Measurements from ENCODE around the gene GNB3. TPM values are rescaled to one million over a fixed set of nuclear protein-coding genes. Genes with fewer than 3 reads are reported as not detected.
A peak's percentile ranks its signal among the peaks of the same experiment; 100 is the strongest.

GNB3 gene
- total and polyA plus RNA-seq, 9 of the 15 experiments (the other 6 are each of a cell fraction or from before 2014, with no cell fraction given), result 1.4 to 5.8 (median 2.0) TPM

DNA sequence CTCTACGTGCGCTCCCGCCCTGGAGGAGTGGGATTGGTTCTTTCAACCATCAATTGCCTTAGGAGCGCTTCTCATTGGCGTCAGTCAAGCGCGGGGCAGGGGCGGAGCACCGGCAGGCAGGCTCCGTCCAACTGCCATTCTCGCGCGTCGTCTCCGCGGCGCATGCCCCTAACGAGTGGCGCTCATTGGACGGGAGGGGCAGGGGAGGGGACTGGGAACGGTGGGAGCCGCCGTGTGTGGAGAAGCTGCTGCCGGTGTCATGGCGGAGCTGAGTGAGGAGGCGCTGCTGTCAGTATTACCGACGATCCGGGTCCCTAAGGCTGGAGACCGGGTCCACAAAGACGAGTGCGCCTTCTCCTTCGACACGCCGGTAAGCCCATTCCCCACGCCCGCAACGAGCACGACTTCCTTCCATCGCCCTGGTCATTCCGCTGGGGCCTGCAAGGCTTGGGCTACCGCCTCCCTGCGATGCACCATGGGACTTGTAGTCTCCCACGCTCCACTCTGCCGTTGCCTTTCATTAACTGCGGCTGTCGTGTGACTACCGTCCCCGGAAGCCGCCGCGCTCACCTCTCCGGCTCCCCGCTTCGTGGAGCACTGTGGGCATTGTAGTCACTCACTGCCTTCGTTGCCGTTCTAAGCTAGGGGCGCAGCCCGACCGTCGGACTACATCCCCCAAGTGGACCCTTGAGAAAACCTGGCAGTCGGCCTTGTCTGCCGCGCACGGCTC, 11.4 kb downstream of the GNB3 start, which contains the start of gene USP5 (continued):
- TF ChIP-seq, protein P1, sequence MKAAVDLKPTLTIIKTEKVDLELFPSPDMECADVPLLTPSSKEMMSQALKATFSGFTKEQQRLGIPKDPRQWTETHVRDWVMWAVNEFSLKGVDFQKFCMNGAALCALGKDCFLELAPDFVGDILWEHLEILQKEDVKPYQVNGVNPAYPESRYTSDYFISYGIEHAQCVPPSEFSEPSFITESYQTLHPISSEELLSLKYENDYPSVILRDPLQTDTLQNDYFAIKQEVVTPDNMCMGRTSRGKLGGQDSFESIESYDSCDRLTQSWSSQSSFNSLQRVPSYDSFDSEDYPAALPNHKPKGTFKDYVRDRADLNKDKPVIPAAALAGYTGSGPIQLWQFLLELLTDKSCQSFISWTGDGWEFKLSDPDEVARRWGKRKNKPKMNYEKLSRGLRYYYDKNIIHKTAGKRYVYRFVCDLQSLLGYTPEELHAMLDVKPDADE (conservative IDR thresholded peaks at IDR 0.05; ENCODE audit: control insufficient read depth, low read depth, low read length), result peak; percentile 100
- TF ChIP-seq ZC3H8 (IDR thresholded peaks at IDR 0.05) (no peak), NRF1 (conservative IDR thresholded peaks at IDR 0.05 in 1 of 2, IDR thresholded peaks at IDR 0.05 in 1 of 2) (peak; percentile 94 to 95), HMG20A (CRISPR knock-in tag; conservative IDR thresholded peaks at IDR 0.05) (no peak), YY1 (IDR thresholded peaks at IDR 0.05; ENCODE audit: borderline replicate concordance in 1 of 3, control insufficient read depth in 1 of 3, extremely low read depth in 1 of 3, insufficient read depth in 3 of 3, insufficient read length in 1 of 3, insufficient replicate concordance in 2 of 3, low read depth in 1 of 3, low read length in 2 of 3) (peak; percentile 56 to 91 (median 76)), POU5F1 (IDR thresholded peaks at IDR 0.05; ENCODE audit: borderline replicate concordance, low read depth, low read length, partially characterized antibody) (peak; percentile 90), ELF1 (tag; IDR thresholded peaks at IDR 0.05) (peak; percentile 78), CBX8 (IDR thresholded peaks at IDR 0.05; ENCODE audit: borderline replicate concordance, extremely low read depth, low read depth, low read length, poor library complexity, severe bottlenecking) (no peak), PML (IDR thresholded peaks at IDR 0.05; ENCODE audit: low read length) (0 out of 2 replicates have a peak, but pooled peaks have one; percentile 43), RNF2 (IDR thresholded peaks at IDR 0.05) (peak; percentile 78), JUND (IDR thresholded peaks at IDR 0.05; ENCODE audit: borderline replicate concordance, low read depth, low read length) (no peak; the same call in 1 of the 2 replicates), JUND (tag; IDR thresholded peaks at IDR 0.05; ENCODE audit: borderline replicate concordance, low read depth, low read length) (peak; percentile 43; the same call in 2 of the 3 replicates), HIVEP1 (CRISPR knock-in tag; IDR thresholded peaks at IDR 0.05) (0 out of 2 replicates have a peak, but pooled peaks have one; percentile 37), ZNF583 (CRISPR knock-in tag; IDR thresholded peaks at IDR 0.05) (peak; percentile 97), EWSR1 (IDR thresholded peaks at IDR 0.05; ENCODE audit: borderline replicate concordance, low read depth, partially characterized antibody) (no peak), ELF2 (CRISPR knock-in tag; IDR thresholded peaks at IDR 0.05) (peak; percentile 74)
- TF ChIP-seq, protein P2, sequence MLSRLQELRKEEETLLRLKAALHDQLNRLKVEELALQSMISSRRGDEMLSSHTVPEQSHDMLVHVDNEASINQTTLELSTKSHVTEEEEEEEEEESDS (CRISPR knock-in tag; IDR thresholded peaks at IDR 0.05), result no peak
- TF ChIP-seq, protein P3, sequence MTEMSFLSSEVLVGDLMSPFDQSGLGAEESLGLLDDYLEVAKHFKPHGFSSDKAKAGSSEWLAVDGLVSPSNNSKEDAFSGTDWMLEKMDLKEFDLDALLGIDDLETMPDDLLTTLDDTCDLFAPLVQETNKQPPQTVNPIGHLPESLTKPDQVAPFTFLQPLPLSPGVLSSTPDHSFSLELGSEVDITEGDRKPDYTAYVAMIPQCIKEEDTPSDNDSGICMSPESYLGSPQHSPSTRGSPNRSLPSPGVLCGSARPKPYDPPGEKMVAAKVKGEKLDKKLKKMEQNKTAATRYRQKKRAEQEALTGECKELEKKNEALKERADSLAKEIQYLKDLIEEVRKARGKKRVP (CRISPR knock-in tag; IDR thresholded peaks at IDR 0.05), result peak; percentile 82
- TF ChIP-seq, protein P4, sequence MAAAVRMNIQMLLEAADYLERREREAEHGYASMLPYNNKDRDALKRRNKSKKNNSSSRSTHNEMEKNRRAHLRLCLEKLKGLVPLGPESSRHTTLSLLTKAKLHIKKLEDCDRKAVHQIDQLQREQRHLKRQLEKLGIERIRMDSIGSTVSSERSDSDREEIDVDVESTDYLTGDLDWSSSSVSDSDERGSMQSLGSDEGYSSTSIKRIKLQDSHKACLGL (CRISPR knock-in tag; IDR thresholded peaks at IDR 0.05; ENCODE audit: borderline replicate concordance, poor library complexity, severe bottlenecking), result peak; percentile 15
- TF ChIP-seq, protein P5, sequence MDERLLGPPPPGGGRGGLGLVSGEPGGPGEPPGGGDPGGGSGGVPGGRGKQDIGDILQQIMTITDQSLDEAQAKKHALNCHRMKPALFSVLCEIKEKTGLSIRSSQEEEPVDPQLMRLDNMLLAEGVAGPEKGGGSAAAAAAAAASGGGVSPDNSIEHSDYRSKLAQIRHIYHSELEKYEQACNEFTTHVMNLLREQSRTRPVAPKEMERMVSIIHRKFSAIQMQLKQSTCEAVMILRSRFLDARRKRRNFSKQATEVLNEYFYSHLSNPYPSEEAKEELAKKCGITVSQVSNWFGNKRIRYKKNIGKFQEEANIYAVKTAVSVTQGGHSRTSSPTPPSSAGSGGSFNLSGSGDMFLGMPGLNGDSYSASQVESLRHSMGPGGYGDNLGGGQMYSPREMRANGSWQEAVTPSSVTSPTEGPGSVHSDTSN (CRISPR knock-in tag; IDR thresholded peaks at IDR 0.05; ENCODE audit: low read depth), result peak; percentile 80
- TF ChIP-seq, protein P5 (tag; conservative IDR thresholded peaks at IDR 0.05; ENCODE audit: low read depth), result peak; percentile 81

Data from K562 (cell line).